NCI-H2029 (cell line): Measurements from ENCODE around the gene EDN3.
"Not testable (repeated sequence)": the region's sequence is repeated elsewhere in the genome, so short reads cannot be mapped to it uniquely, and the experiment has no call there.

Experiments
- DNase-seq: peaks from one replicate; lab custom pipeline; 2025; lab: John Stamatoyannopoulos, UW

Gene EDN3

DNA sequence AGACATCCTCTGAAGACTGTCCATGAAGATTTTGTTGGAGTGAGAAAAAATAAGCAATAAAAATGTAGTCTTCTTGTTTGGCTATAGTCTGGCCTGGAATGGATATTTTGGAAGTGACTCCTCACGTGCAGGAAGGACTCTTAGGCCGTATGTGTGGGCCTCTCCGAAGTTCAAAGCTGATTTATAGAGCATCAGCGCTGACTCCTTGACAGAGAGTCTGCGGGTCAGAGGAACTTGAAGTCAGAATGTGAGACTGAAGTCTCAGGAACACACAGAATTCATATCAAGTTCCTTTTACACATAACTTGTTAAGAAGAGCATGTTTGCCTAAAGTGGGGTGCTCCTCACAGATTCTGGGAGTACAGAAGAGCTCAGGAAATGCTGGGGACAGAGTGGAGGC, 36.1 kb downstream of the EDN3 start:
- no peak for DNase-seq

DNA sequence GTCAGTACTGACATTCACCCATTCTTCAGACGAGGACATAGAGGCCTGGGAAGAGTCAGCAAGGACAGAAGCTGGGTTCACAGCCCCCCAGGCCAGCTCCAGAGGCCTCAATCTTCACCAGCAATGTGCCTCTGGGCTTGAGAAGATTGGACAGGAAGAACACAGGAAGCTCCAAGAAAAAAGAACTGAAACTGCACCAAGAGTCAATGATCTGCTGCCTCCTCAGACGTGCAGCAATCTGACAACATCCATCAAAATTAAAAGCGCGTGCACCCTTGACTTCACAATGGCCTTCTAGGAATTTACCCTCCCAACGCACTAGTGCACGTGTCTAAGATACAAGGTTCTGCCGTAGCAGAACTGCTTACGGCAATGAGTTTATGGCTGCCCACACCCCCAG, 38.0 kb downstream of the EDN3 start:
- not testable (repeated sequence) for DNase-seq

DNA sequence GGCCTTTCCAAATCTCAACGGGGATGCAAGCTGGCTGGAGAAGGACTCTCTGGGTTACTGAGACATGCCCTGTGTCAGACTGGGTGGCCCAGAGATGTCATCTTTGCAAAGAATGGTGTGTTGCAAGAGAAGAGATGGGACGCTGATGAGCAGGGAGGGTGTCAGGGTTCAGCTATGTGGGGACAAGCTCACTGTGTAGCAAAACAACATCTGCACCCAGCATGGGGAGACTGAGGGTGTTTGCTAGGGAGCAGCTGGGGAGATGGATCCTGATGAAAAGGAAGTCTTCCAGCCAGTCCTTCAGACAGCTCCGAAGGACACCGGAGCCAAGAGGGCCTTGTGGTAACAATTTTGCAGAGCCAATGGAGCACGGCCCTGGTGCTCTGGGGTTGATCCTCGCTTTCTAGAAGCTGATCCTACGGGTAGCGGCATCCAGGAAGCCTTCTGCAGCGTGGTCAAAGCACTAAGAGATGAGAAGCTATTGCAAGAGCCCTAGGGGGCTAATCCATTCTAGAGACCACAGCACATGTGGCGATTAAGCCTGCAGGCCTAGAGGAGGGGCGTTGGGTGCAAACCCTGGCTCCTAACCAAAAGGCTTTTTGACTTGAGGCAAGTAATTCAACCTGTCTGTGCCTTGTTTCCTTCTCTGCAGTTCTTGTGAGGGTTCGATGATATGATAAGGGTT, 39.9 kb downstream of the EDN3 start:
- DNase-seq, result no peak

GRCh38 chr20:59341285-59342022, 41.0 kb downstream of the EDN3 start:
- not testable (repeated sequence) for DNase-seq

DNA sequence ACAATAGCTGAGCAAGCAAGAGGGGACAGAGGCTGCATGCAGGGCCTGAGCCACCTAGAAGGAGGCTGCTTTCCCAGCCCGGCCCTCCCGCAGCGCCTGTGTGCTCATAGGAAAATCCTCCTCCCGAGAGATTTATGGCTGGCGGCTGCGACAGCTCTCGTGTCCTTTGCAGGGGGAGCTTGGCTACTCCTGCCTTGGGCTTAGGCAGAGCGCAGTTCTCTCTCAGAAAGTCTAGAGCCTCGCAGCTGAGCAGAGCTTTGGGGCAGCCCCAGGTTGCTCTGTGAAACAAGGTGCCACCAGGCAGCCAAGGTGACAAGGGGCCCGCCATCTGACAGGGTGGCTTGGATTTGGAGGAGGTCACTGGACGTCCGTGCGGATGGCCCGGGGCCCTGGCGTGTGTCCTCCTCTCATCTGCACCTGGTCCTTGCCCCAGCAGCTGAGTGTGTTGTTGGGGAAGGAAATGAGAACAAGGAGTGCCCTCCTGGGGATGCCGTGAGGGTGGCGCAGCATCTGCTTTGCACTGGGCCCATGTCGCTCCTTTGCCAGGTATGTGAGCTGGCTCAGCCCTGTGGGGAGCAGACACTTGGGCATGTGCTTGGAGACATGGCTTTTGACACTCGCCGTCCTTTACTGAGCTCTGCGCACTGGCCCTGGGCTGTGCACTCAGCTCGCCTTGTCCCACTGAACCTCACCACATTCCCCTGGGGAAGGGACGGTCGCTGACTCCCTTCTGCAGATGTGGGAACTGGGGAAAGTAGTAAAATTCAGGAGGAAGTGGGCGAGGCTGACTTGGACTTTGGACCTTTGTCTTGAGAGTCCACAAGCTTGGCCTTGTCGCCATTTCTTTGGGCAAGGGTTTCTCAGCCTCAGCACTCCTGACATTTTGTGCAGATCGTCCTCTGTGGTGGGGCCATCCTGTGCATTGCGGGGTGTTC, 41.9 kb downstream of the EDN3 start:
- no peak for DNase-seq

DNA sequence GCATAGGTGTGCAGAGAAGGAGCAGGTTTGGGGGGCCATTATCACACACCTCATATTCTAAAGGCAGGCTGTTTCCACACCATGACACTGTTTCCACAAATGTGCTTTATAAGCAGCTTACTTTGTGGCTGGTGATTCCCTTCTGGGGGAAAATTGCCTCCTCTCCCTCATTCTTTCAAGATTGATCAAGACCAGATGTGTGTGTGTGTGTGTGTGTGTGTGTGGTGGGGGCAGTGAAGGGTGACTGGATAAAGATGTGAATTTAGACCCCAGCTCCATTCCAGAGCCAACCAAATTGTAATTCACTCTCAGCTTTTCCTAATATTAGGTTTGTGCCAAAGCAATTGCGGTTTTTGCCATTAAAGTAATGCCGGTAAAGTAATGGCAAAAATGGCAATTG, 45.6 kb downstream of the EDN3 start:
- DNase-seq, result no peak

DNA sequence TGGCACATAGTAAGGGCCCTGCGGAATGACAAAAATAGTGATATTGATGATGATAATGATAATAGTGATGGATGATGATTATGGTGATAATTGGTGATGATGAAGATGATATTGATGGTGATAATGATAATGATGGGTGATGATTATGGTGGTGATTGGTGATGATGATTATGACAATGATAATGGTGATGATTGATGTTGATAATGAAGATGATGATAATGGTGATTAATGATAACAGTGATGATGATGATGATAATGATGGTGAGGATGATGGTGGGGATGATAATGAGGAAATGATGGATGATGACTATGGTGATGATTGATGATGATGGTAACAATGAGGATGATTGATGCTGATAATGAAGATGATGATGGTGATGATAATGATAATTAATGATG, 48.9 kb downstream of the EDN3 start:
- DNase-seq, result no peak

GRCh38 chr20:59350330-59351156, 50.1 kb downstream of the EDN3 start:
- DNase-seq, result no peak

GRCh38 chr20:59351157-59352040, 51.0 kb downstream of the EDN3 start:
- no peak for DNase-seq

- no peak for DNase-seq
Measured at GRCh38 chr20:59352541-59352940, 52.1 kb downstream of the EDN3 start.

GRCh38 chr20:59352990-59353389, 52.6 kb downstream of the EDN3 start:
- DNase-seq, result no peak

GRCh38 chr20:59354460-59354859, 54.0 kb downstream of the EDN3 start:
- no peak for DNase-seq

GRCh38 chr20:59355242-59355641, 54.8 kb downstream of the EDN3 start:
- no peak for DNase-seq

DNA sequence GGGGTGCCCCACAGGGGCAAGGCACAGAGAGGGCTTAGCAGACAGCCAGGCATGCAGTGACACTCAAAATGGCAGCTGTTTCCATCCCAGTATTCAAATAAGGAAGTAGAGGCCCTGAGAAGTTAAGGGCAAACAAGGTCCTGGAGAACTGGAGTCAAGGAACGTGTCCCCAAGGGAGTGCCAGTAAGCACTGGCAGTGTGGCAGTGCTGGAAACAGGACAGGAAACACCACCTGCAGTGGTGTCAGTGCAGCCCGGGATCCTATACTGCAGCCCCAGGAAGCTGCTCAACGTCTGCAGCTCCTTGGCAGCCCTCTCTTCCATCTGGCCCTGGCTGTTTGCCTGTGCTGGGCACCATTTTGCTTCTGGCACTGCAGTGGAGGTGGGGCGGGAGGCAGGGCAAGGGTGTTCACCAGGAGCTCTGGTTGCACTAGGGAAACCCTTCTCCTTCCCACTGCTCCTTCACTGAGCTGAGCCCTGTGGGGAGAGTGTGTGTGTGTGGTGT, 56.3 kb downstream of the EDN3 start:
- DNase-seq, result no peak

GRCh38 chr20:59358793-59359192, 58.4 kb downstream of the EDN3 start:
- not testable (repeated sequence) for DNase-seq

DNA sequence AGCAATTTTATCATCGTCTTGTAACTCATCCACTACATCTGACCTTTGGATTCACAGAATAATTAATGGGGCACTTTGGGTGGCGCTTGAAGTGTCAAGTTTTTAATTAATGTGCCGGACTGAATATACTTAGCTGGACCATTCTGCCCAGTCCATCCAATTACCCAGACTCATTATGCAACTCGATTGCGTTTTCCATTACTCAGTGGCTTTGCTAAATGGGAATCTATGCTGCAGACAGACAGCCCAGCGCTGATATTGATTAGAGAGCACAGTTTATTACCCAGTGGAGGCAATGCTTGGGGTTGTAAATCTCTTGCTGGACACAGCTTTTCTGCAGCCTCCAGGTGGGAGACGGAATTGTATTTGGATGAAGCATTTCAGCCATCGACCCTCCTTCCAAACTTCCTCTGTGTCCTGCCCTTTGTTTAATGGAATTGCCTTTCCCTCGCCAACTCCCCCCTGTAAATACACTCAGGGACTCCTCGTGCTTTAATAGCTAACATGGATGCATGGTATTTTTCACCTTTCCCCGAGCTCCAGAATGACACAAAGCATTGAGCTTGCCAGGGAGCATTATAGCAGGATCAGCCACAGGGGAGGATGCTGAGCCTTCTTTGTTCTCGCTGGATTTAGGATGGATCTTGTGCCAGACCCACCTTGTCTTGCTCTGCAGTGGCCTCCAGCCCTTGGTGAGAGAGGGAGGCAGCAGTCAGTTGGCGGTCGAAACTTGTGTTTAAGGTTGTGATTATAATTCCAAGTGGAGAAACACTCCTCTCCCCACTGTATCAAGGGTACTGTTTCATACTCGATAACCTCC, 59.7 kb downstream of the EDN3 start:
- DNase-seq, result no peak

DNA sequence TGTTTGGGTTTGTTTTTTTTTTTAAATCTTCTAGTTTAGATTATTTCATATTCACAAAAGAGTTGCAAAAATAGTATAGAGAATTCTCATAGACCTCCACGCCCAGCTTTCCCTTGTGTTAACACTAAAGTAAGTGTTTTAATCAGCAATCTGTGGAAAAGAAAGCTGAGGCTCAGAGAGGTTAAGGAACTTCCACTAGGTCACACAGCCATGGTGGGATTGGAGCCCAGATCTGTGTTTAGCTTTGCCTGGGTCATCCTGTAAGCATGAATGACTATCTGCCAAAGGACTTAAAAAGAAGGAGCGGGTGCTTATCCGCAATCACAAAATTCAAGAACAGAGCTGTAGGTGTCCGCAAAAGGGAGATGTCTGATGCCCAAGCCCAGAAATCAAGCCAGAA, 60.5 kb downstream of the EDN3 start:
- no peak for DNase-seq

GRCh38 chr20:59361411-59361810, 61.0 kb downstream of the EDN3 start:
- DNase-seq, result no peak

- no peak for DNase-seq
Measured at GRCh38 chr20:59363101-59363500, 62.7 kb downstream of the EDN3 start.

- DNase-seq, result no peak
Measured at GRCh38 chr20:59364611-59365010, 64.2 kb downstream of the EDN3 start.
